ENCODE data around the gene PRRG2.

PRRG2 gene

DNA sequence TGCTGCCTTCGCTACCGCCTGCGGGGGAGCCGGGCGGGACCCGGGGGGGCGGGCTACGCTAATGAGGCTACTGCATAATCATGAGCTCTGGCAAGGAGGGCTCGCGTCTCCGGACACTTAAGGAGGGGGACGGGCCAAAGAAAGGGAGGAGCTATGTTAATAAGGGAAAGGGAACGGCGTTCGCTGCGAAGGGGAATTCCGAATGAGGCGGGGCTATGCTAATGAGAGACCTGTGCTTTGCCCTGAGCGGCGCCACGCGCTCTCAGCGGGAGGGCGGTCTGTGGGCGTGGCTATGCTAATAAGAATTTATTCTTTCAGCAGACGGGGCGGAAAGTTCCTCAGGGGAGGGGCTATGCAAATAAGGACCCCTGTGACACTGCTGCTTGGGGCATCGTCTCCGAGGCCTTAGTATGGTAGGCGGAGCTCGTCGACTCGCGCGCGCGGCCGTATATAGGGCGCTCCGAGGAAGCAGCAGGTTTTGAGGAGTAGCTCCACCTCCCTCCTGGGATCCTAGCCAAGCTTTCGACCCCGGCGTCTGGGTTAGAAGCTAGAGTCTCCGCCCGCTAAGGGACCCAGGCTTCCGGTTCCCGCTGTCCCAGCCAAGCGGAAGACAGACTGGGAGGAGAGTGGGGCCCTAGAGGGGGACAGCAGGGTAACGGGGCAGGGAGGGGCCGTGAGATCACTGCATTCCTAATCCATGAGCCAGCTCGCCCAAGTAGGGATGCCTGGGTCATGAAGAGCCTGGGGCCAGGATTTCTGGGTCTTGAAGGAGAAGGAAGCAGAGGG is 59.2 kb downstream of the PRRG2 start, which contains the start of gene RRAS:
Gene RRAS, minus strand, starts transcription at position 31 of the 786 bp plus-strand sequence. CDS start 45 bp downstream, outside the sequence.
- peak; percentile 99 for DNase-seq (ENCODE audit: low read depth)

All from activated T-helper 9 cell treated with anti-CD3 and anti-CD28 coated beads, Interleukin-2, amount 50 U/mL, for 16 hours (primary cell).